A172 (cell line): ENCODE data around the gene PNLIPRP2. TPM values are rescaled to one million over a fixed set of nuclear protein-coding genes. Genes with fewer than 3 reads are reported as not detected.

ENCODE experiments used
- DNase-seq: peaks from one replicate; pipeline ENCODE4 v3.0.0-alpha.2; 2015; ENCODE audit warnings: low spot score
- total RNA-seq: library from RNA; depleted of rRNA; stranded (reverse); fragments of >200 nt; shearing (Covaris generic); gene quantifications from 2 replicates; pipeline ENCODE4 v1.2.3, GENCODE V29; 2014; rRNA removed

The PNLIPRP2 gene
- total RNA-seq: not detected in 2 replicates

DNA sequence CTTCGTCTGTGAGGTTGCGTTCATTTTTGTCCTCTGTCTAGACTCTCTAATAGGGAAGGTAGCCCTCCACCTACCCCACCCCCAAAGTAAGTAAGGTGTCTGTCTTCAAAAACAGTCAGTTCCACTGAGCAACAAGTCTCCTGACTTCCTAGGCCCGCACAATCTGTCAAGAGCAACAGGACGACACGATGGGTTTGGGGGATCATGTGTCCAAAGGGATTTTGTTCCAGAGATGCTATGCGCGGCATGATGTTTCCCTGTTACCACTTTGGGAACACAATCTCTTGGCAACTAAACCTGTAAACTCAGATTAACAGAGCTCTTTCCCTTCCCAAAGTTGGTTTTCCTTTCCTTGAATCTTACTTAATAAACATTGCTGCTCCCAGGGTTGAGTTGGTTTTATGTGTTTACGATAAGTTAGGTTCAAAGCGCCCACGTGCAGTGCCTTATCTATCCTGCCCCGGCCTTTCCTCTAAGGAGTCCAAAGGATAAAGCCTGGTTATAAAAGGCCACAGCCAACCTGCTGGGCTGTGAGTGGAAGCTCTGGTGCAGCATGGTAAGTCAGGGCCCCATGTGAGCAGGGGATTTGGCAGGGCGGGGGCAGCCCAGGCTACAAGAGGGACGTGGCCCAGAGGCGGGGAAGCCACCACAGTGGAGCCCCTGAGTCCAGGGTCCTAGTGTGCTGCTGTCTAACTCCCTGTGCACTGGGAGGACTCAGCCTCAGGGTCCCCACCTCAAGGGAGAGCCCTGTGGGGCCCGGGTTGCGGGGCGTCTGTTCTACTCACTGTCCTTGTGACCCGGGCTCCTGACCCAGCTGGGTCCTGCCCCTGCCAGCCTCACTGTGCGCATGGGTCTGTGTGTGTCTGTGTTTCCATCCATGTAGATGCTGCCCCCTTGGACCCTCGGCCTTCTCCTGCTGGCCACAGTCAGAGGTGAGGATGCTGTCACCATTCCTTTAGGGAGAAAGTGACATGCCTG is at the start of gene PNLIPRP2:
PNLIPRP2 (plus strand) TSS at position 531 of the 978 bp plus-strand sequence.
- no peak for DNase-seq

DNA sequence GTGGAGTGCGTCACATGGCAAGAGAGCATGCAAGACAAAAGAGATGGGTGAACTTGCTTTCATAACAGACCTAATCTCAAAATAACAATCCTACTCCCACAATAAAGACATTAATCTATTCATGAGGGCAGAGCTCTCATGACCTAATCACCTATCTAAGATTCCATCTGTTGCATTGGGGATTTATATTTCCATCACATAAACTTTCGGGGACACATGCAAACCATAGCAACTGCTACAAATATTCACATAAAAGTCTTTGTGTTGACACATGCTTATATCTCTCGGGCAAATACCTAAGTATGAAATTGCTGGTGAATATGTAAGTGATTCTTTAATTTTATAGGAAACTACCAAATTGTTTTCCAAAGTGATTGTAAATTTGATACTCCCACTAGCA is 46.0 kb upstream of the PNLIPRP2 start:
- no peak for DNase-seq

DNA sequence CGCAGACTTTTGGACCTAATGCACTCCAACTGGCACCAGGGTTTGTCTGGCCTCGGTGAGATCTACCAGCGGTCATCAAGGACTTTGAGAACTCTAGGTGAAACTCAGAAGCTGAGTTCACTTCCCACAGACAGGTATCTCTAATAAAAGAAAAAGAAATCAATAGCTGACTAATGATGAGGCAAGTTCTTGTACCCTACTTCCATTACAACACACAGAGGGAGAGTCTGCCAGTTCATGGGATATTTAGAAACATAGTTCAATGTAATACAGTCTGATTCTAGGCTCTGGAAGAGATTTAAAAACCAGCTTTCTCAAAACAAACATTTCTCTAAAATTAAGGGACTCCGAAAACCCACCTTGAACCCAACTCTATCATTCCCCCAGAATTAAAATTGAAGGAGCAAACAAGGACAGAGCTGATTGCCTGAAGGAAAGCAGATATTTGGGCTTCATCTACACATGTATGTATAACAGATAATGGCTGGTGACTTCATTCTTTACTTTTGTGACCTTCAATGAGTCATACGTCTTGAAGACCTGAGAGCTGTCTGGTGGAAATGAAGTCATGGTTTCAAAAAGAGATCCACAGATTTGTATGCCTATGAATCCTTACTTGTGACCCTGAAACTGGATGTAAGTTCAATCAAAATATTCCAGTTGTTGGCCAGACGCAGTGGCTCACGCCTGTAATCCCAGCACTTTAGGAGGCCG is 32.7 kb upstream of the PNLIPRP2 start:
- DNase-seq: no peak

DNA sequence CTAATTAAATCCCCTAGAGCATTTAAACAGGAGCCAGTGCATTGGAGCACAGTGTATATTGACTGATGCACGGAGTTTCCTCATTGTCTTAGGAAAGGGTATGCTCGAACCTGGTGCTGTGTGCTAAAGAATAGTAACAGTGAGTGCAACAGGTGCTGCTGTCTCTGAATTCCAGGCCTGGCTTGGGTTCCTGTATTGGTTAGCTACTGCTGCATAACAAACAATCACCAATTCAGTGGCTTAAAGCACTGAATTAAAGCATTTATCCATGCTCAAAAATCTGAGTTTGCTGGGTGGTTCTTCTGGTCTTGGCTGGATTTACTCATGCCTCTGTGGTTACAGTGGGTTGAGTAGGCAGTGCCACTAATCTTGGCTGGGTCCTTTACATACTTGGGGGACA is 31.8 kb upstream of the PNLIPRP2 start:
- DNase-seq: no peak

DNA sequence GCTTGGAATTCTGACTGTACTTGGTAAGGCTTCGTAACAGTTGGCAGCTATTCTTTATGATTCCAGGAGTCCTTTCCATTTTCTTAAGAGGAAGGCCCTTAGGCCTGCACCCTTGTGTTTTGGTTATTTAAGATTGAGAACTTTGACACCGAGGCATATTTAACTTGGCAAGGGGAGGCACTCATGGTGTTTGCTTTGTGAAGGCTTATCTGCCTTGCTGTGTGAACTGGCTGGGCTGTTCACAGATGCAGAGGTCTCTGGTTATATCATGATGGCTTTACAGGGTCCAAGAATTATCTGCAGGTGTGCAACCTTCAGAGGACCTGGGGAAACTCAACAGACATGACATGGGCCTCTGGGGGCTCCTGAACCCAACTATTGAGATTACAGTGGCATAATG is 30.8 kb upstream of the PNLIPRP2 start:
- DNase-seq: no peak

DNA sequence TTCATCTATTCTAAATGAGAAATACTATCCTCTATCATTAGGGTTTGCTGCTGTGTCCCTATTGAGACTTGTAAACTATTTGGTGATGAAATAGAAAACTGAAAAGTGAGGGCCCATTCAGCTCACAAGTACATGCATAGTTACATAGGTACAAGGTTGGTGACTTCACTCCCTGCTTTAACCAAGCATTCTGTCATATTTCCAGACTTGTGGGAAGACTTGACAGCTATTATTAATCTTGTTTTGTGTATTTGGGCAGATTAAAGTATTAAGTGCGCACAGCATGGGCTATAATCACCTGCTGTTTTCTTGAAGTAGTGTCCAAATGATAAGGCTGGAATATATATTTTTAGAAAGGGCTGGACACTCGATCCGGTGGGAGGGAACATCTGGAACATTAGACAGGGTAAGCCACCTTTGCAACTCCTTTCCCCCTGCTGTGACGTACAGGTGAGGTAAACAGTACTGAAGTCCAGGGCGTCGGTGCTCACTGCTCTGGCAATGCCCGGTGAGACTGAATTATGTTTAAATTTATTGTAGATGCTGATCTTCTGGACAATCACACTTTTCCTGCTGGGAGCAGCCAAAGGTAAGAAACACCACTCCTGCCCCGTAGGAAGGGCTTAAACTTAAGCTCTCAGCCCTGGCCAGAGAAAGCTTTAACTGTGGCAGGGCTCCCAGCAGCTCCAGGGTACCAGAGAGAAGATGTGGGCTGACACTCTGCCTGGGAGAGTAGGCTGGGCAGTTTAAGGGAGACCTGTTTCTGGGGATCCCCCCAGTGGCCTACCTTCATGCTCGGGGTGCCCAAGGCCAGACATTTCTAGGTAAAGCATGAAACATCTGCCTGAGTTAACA is 29.9 kb upstream of the PNLIPRP2 start, which contains the start of gene PNLIPRP1:
PNLIPRP1 (plus strand) TSS at position 370 of the 855 bp plus-strand sequence; CDS start at position 541, 171 bp downstream.
- no peak for DNase-seq

DNA sequence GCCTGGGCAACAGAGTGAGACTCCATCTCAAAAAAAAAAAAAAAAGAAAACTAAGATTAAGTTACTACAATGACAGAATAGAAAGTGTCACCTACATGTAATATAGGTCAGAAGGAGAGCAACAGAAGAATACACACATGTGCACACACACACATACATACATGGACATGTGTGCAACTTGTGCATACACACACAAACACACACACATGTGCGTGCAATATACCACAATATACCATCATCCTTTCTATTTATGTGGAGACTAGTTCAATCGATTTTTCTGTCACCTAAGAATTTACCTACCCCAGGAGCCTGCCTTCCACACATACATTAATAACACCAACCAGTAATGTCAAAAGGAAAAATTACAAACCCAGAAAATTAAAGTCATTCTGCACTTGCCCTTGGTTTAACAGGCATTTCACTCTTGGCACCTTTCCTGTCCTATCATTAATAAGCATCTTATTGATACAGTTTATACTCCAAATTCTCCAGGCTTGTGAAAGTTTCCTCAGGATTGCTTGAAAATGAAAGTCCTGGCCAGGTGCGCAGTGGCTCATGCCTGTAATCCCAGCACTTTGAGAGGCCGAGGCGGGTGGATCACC is 27.5 kb upstream of the PNLIPRP2 start:
- no peak for DNase-seq

DNA sequence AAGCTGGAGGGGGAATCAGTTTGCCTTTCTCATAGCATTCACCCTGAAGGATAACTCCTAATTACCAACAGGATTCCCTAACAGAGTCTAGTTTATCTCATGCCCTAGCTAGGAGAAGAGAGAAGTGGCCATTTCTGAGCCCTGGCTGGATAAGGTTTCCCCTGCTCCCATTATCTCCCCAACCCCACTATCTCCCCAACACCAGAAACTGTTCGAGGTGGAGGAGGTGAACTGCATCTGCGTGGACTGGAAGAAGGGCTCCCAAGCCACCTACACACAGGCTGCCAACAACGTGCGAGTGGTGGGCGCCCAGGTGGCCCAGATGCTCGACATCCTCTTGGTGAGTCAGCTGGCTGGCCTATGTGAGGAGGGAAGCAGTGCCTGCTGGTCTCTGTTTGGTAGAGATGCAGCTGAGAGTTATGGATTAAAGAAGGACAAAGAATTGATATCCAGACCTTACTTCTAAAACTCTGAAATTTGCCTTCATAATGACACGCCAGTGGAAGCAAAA is 26.2 kb upstream of the PNLIPRP2 start:
- no peak for DNase-seq

DNA sequence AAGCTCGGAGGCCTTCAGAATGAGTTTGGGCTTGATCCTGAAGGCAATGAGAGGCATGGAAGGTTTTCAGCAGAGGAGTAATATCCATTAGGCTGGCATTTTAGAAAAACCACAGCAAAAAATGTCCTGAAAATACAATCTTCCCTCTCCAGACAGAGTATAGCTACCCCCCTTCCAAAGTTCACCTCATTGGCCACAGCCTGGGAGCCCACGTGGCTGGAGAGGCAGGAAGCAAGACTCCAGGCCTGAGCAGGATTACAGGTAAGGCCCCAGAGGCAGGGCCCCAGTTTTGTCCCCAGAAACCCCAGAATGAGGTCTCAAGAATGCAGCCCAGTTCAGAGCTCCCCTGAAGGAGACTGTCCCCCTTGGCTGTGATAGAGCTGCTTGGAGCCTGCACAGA is 24.7 kb upstream of the PNLIPRP2 start:
- no peak for DNase-seq

DNA sequence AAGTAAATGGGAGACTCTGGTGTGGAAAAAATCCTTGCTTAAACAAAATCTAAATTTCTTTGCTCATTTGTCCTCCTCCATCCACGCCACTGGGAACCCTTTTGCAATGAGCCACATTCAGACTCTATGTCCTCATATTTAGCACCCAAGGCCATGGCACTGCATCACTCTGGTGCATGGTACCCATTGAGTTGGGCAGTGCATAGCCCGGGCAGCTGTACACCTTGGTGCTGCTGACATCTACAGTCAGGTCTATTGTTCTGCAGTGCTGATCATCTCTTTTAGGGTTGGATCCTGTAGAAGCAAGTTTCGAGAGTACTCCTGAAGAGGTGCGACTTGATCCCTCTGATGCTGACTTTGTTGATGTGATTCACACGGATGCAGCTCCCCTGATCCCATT is 23.2 kb upstream of the PNLIPRP2 start:
- no peak for DNase-seq

DNA sequence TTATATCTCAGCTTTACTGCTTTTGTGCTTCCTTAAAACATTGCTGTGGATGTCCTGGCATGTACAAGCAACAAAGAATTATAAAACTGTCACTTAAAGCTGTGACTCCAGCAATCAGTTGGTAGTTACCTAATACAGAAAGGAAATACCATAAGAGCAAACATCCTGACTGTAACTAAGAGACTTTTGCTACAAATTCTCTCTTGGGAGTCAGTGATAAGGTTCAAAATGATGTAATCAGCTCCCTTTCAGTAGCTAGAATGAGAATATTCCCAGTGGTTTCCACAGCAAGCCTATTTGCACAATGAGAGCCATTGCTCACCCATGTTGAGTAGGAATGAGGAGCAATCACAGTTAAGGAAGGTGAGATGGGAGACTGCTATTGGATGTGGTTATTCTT is 22.4 kb upstream of the PNLIPRP2 start:
- DNase-seq: no peak

DNA sequence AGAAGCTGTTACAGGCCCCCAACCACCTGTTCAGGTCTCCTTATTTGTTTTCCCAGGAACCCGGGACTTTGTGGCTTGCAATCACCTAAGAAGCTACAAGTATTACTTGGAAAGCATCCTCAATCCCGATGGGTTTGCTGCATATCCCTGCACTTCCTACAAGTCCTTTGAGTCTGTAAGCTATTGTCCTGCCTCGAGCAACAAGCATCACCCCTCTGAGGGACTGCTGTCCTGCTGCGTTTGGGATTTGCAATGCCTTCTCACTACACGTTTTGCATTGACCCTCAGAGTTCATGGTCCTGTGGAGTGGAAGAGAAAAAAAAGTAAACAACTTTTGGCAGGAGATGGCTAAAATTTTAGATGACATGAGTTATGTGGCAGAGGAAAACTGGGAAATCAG is 20.8 kb upstream of the PNLIPRP2 start:
- DNase-seq: no peak

DNA sequence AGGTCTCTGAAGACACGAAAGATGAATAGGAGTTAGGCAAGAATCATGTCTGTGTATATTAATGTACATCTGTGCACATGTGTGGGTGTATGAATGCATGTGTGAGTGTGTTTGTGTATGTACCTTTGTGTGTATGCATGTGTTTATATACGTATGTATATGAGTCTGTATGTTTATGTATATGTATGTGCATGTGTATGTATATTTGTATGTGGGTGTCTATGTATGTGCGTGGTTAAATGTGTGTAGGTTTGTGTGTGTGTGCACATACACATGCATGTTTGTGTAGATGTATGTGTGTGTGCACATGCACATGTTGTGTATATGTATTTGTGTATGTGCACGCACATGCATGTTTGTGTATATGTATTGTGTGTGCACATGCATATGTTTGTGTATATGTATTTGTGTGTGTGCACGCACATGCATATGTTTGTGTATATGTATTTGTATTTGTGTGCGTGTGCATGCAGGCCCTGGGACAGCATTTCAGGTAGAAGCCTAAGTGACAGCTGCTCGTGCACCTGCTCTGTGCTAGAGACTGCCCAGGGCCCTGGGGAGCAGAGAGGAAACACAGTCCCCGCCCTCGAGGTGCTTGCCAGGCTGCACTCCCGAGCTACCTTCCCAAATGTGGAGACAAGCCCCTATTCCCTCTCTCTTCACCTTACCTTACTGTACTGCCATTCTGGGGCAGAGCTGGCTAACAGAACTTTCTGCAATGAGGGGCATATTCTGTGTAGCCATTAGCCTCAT is 17.9 kb upstream of the PNLIPRP2 start:
- DNase-seq: no peak

DNA sequence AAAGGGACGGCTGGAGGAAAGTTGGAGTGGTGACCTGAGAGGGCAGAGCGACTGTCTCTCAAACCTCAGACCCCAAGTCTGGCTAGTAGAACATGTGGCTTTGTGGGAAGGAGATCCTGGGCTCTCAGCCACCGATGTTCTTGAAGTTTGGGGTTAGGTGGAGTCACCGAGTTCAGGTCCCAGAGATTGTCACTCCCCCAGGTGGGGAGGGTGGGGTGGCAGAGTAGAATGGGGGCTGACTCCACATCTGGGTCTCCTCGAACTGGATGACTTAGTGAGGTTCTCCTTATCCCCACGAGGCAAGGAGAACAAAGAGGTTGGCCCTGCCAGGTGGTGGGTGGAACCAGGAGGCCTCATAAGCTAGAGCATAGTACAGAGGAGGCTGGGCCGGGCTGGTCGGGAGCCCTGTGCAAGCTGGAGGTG is 14.7 kb upstream of the PNLIPRP2 start:
- no peak for DNase-seq

DNA sequence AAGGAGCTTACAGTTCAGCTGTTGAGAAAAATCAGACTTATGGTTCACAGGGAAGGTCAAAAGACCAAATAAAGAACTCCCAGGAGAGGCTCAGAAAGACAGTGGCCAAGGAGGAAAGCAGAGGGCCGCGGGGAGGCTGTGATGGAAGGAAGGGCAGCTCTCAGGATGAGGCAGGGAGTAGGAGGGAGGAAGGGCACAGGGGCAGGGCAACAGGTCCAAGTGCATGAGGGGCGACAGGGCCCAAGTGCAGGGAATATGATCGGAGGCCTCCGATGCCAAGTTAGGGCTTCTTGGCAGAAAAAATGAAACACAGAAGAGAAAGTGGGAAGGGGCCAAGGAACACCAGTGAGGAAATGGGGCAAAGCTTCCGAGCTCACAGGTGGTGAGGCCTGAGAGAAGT is 13.4 kb upstream of the PNLIPRP2 start:
- DNase-seq: no peak

DNA sequence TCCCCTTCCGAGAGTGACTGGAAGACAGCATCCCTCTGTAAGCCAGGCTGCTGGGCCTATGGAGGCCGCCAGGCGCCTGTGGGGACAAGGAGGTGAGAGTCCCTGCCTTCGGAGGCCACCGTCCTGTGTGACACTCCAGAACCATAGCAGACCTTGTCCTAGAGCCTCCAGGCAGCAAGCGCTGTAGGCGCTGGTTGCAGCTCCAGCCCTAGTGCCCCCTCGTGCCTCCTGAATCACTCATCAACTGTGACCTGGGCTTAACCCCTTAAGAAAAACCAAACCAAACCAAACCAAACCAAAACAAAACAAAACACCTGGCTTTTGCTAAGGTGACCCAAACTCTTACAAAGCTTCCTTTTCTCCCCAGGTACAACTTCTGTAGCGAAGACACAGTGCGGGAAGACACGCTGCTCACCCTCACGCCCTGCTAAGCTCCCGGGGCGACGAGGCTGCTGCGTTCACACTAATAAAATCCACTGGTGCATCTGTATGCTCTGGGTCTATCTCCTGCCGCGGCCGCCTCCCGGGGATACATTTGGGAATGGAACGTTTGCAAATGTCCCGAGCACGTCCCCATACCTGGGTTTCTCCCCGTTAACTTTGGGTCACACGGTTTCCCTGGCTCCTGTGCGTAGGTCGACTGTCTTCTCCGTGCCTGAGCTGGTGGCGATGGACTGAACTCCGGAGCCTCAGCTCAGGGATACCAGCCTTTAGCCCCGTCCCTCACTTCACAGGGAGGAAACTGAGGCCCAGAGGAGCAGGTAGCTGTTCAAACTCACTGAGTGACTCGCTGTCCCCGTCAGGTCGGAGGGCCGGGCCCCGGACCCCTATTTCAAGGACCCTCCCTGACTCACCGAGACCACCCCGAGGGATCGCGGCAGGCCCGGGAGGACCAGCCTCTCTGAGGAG is 11.8 kb upstream of the PNLIPRP2 start:
- DNase-seq: no peak

DNA sequence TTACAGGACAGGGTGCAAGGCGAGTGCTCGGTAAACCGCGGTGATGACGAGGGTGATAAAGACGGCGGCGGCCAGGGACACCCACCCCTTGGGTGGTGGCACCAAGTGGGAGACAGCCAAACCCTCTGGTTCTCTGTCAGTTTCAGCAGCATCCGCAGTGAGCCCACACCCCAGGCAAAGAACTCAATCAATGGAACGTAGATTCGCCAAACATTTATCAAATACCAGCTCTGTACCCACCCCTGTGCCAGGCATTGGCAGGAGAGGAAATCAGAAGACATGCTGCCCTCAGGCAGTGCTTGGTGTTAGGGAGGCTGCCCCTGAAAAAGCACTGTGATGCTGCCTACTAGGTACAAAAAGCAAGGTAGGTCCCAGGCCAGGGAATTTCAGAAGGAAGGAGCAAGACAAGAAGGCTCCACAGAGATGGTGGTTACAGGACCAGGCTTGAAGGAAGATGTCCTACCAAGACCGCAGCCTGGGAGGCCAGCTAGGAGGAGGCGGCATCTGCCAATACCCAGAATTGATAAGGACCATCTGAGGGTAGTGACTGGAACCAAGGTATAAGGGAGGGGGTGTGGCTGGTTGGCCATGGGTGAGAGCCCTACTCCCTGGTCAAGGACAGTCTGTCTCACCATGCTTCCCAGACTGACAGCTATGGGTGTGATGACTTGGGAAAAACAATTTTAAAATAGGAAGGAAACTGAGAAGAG is 10.2 kb upstream of the PNLIPRP2 start:
- DNase-seq: no peak

DNA sequence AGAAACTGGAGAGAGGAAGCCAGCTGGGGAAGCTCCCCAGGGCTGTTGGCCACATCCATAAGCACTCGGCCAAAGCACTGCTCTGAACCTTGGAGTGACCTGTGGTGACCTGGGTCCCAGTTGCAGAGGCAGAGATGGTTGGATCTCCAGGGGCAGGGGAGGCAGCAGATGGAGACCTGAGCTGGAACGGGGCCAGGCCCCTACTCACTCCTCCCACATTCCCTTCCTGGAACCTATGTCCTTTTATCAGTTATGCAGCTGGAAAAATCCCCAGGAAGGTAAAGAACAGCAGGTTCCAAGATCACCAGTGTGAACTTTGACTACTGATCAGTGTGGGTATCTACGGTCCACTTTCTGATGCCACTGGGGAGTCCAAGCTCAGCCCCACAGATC is 9.6 kb upstream of the PNLIPRP2 start:
- DNase-seq: no peak
